Neural progenitor cell (in vitro differentiated cells): ENCODE data around the gene MEP1B. TPM values are rescaled to one million over a fixed set of nuclear protein-coding genes. Genes with fewer than 3 reads are reported as not detected.

Experiments
- DNase-seq: peaks from one replicate; pipeline ENCODE4 v3.0.0-alpha.2; 2016; ENCODE audit warnings: low spot score
- H2AFZ ChIP-seq: fragments of 200-600 bp; sonication (generic); replicated peaks from 2 replicates; pipeline ENCODE4 v1.6.1; 2016; ENCODE audit warnings: antibody characterized with exemption
- H3F3A ChIP-seq: fragments of 200-600 bp; sonication (generic); 2 replicates; pipeline ENCODE4 v1.6.1; 2016; ENCODE audit warnings: antibody characterized with exemption, low read depth
- H3K27ac ChIP-seq: fragments of 200-600 bp; sonication (generic); 2 replicates; pipeline ENCODE4 v1.5.1; 2016; ENCODE audit warnings: mild to moderate bottlenecking
- H3K27me3 ChIP-seq: fragments of 200-600 bp; sonication (generic); 2 replicates; pipeline ENCODE4 v1.6.1; 2016; ENCODE audit warnings: mild to moderate bottlenecking, moderate library complexity
- H3K36me3 ChIP-seq: fragments of 200-600 bp; sonication (generic); 2 replicates; pipeline ENCODE4 v1.5.1; 2016
- H3K4me1 ChIP-seq: fragments of 200-600 bp; sonication (generic); 2 replicates; pipeline ENCODE4 v1.6.1; 2016; ENCODE audit warnings: mixed run types
- H3K4me2 ChIP-seq: fragments of 200-600 bp; sonication (generic); 2 replicates; pipeline ENCODE4 v1.6.1; 2016
- H3K4me3 ChIP-seq: fragments of 200-600 bp; sonication (generic); 2 replicates; pipeline ENCODE4 v1.5.1; 2016
- H3K79me2 ChIP-seq: fragments of 200-600 bp; sonication (generic); 2 replicates; pipeline ENCODE4 v1.6.1; 2016; ENCODE audit warnings: low read depth
- H3K9ac ChIP-seq: fragments of 200-600 bp; sonication (generic); 2 replicates; pipeline ENCODE4 v1.6.1; 2016
- H3K9me3 ChIP-seq: fragments of 200-600 bp; sonication (generic); 2 replicates; pipeline ENCODE4 v1.5.1; 2016; ENCODE audit warnings: low read depth
- H4K20me1 ChIP-seq: fragments of 200-600 bp; sonication (generic); 2 replicates; pipeline ENCODE4 v1.6.1; 2016; ENCODE audit warnings: low read depth
- H3K27ac Mint-ChIP-seq: 3 replicates; pipeline ENCODE4 v1.8.0; 2021; ENCODE audit warnings: mixed read lengths
- H3K27me3 Mint-ChIP-seq: 2 replicates; pipeline ENCODE4 v1.8.0; 2022; ENCODE audit warnings: low read depth, mild to moderate bottlenecking, inconsistent platforms, moderate library complexity, mixed read lengths; ENCODE audit not compliant: insufficient read depth
- H3K36me3 Mint-ChIP-seq: 3 replicates; pipeline ENCODE4 v1.8.0; 2021; ENCODE audit warnings: mixed read lengths
- H3K4me1 Mint-ChIP-seq: 3 replicates; pipeline ENCODE4 v1.8.0; 2021; ENCODE audit warnings: mixed read lengths
- H3K4me3 Mint-ChIP-seq: 3 replicates; pipeline ENCODE4 v1.8.0; 2021; ENCODE audit warnings: mild to moderate bottlenecking, moderate library complexity, mixed read lengths
- H3K9me3 Mint-ChIP-seq: 3 replicates; pipeline ENCODE4 v1.8.0; 2020; ENCODE audit warnings: mixed read lengths
- EZH2 ChIP-seq: fragments of 200-600 bp; sonication (generic); IDR thresholded peaks from 2 replicates; pipeline ENCODE4 v1.6.1; 2017; ENCODE audit warnings: antibody characterized with exemption, mild to moderate bottlenecking, moderate library complexity
- EZH2phosphoT487 ChIP-seq: fragments of 200-600 bp; sonication (generic); IDR thresholded peaks from 2 replicates; pipeline ENCODE4 v1.6.1; 2017; ENCODE audit warnings: antibody characterized with exemption
- total RNA-seq: library from RNA; depleted of rRNA; stranded (reverse); fragments of >200 nt; gene quantifications from 2 replicates; pipeline ENCODE4 v1.2.3, GENCODE V29; 2015; ENCODE audit warnings: low replicate concordance
- TF ChIP-seq, protein P1 (sequence below): fragments of 200-600 bp; sonication (generic); IDR thresholded peaks from 2 replicates; pipeline ENCODE4 v1.5.1; 2017; ENCODE audit warnings: antibody characterized with exemption, mild to moderate bottlenecking

MEP1B gene
- total RNA-seq, 1 donor from 2014 or later, result not detected

DNA sequence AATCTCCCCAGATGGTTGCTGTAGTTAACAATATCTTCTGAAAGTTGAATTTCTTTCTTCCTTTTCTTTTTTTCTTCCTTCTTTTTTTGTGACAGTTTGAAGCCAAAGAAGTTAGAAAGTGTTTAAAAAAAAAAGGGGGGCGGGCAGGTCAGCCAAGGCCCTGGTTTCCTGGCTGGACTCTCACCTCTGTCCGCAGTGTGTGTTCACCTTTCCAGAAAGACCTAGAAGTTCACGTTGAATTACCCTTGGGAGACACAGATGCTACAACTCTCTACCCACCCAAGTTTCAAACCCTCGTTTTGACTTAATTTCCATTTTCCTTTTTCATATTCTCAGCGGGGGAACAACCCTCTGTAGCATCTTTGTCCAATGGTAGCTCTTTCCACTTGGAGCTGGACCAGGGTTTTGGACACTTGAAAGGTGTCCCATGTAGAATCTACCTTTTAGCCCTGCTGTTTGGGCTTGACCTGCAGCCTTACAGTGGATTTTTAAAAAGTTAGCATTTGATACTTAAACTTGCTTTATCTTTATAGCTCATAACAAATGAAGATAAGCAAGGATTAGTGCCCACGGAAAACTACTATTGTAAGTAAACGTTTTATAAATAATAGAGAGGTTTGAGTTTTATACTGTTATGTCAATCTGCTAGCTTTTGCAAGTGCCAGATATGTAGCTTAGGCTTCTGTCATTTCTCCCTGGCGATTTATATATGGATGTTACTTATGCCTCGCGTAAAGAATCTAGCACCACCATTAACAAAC is 20.0 kb downstream of the MEP1B start:
- Histone ChIP-seq H3F3A (no peaks in the 10 kb centered on the region), H3K27me3 (no peaks in the 10 kb centered on the region), H3K79me2 (no peaks in the 10 kb centered on the region), H3K9ac (no peak overlapping the region), H3K36me3 (no peaks in the 10 kb centered on the region), H3K9me3 (no peaks in the 10 kb centered on the region), H2AFZ (no peak overlapping the region), H3K4me1 (peaks cover 11% of the 10 kb centered on the region), H4K20me1 (no peaks in the 10 kb centered on the region), H3K4me2 (no peak overlapping the region), H3K27ac (no peak overlapping the region), H3K4me3 (no peak overlapping the region)
- no peak for DNase-seq
- Mint-ChIP-seq H3K36me3 (no peaks in the 10 kb centered on the region), H3K27ac (no peak overlapping the region), H3K27me3 (peaks cover 2% of the 10 kb centered on the region), H3K4me1 (peaks cover 2% of the 10 kb centered on the region), H3K4me3 (no peak overlapping the region), H3K9me3 (no peaks in the 10 kb centered on the region)
- no peak for TF ChIP-seq EZH2phosphoT487
- no peak for TF ChIP-seq EZH2
- TF ChIP-seq, protein P1, sequence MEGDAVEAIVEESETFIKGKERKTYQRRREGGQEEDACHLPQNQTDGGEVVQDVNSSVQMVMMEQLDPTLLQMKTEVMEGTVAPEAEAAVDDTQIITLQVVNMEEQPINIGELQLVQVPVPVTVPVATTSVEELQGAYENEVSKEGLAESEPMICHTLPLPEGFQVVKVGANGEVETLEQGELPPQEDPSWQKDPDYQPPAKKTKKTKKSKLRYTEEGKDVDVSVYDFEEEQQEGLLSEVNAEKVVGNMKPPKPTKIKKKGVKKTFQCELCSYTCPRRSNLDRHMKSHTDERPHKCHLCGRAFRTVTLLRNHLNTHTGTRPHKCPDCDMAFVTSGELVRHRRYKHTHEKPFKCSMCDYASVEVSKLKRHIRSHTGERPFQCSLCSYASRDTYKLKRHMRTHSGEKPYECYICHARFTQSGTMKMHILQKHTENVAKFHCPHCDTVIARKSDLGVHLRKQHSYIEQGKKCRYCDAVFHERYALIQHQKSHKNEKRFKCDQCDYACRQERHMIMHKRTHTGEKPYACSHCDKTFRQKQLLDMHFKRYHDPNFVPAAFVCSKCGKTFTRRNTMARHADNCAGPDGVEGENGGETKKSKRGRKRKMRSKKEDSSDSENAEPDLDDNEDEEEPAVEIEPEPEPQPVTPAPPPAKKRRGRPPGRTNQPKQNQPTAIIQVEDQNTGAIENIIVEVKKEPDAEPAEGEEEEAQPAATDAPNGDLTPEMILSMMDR, result no peak

DNA sequence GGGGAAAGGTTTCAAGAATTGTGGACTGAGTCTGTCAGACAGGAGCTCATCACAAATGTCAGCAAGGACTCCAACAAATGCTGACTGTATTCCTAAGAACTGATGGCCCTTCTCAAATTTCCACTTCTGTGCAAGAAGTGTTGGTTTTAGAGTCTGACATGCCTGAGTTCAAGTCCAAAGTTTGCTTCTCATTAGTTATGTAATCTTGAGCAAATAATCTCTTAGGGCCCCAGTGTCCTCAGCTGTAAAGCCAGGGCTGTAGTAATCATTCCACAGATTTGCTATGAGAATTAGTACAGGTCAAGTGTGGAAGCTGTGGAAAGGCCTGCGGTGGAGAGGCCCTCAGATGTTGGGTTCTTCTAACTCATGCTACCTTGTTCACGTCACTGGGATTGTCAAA is 23.9 kb downstream of the MEP1B start:
- Histone ChIP-seq H3K36me3 (no peaks in the 10 kb centered on the region), H3K27ac (no peak overlapping the region), H3K4me3 (no peak overlapping the region), H3K4me2 (no peak overlapping the region), H3F3A (no peaks in the 10 kb centered on the region), H2AFZ (no peak overlapping the region), H3K9ac (no peak overlapping the region), H3K9me3 (no peaks in the 10 kb centered on the region), H3K27me3 (no peaks in the 10 kb centered on the region), H4K20me1 (no peaks in the 10 kb centered on the region), H3K4me1 (no peaks in the 10 kb centered on the region), H3K79me2 (no peaks in the 10 kb centered on the region)
- Mint-ChIP-seq H3K27me3 (no peaks in the 10 kb centered on the region), H3K27ac (no peak overlapping the region), H3K36me3 (no peaks in the 10 kb centered on the region), H3K4me1 (no peaks in the 10 kb centered on the region), H3K9me3 (no peaks in the 10 kb centered on the region), H3K4me3 (no peak overlapping the region)
- TF ChIP-seq, protein P1, result no peak
- TF ChIP-seq EZH2phosphoT487 (no peak), EZH2 (no peak)
- no peak for DNase-seq

DNA sequence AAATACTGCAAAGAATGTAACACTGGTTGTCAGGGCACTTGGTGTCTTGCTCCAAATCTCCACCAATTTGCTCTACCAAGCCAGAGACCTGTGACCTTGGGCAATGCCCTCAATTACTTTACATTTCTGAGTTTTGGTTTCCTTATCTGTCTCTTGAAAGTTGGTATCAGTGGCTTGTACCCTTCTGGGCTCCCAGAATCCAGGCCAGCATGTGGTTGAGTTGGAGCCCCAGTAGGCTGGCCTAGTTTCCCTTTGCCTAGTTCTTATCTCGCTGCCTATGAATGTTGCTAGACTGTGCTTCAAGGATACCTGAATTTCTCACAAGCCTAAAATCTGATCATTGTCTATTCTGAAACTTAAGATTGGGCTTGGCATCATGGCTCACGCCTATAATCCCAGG is 26.6 kb downstream of the MEP1B start:
- Histone ChIP-seq H4K20me1 (no peaks in the 10 kb centered on the region), H3K4me3 (no peak overlapping the region), H3K9me3 (no peaks in the 10 kb centered on the region), H3F3A (no peaks in the 10 kb centered on the region), H3K4me2 (no peak overlapping the region), H3K27ac (no peak overlapping the region), H3K4me1 (no peaks in the 10 kb centered on the region), H3K9ac (no peak overlapping the region), H2AFZ (no peak overlapping the region), H3K36me3 (no peaks in the 10 kb centered on the region), H3K27me3 (no peaks in the 10 kb centered on the region), H3K79me2 (no peaks in the 10 kb centered on the region)
- Mint-ChIP-seq H3K9me3 (no peaks in the 10 kb centered on the region), H3K27ac (no peak overlapping the region), H3K4me3 (no peak overlapping the region), H3K27me3 (no peaks in the 10 kb centered on the region), H3K36me3 (no peaks in the 10 kb centered on the region), H3K4me1 (no peaks in the 10 kb centered on the region)
- DNase-seq, result no peak
- TF ChIP-seq EZH2phosphoT487 (no peak), EZH2 (no peak)
- TF ChIP-seq, protein P1, result no peak
